K562 (cell line): ENCODE data around the gene FRMD3. TPM values are rescaled to one million over a fixed set of nuclear protein-coding genes. Genes with fewer than 3 reads are reported as not detected.

ENCODE experiments used
- ATAC-seq: fragments of 200-7000 bp; cut with Tn5 transposase; 3 replicates; pipeline ENCODE4 v1.9.1; 2020; ENCODE audit warnings: moderate library complexity
- BruUV-seq: library from RNA; stranded (reverse); fragments of 400-500 nt; replicated peaks from 2 replicates; lab custom pipeline; 2021; lab: Mats Ljungman, UMichigan
- CTCF ChIA-PET: fragments of 300-600 bp; formaldehyde crosslinking; extraction: SDS; loops from one replicate; lab custom pipeline; 2021; ENCODE audit warnings: low intra/inter-chr PET ratio; lab: Yijun Ruan, JAX
- POLR2A ChIA-PET: fragments of 300-600, 350-650 bp; sonication (Branson Sonifier 250); formaldehyde crosslinking; extraction: SDS; loops from one replicate; lab custom pipeline; 2021; ENCODE audit warnings: antibody characterized with exemption, inconsistent platforms; lab: Yijun Ruan, JAX
- DNase-seq, 4 experiments: peaks; one replicate each; pipeline versions ENCODE4 v3.0.0 to v3.0.0-alpha.2; 2011 to 2018; ENCODE audit warnings: low spot score in 3 of 4, mixed read lengths in 3 of 4; ENCODE audit errors: extremely low read depth in 1 of 4
- FAIRE-seq: peaks from 2 replicates; lab custom pipeline; 2011; peaks lifted over from hg19 to GRCh38; lab: Jason Lieb, UNC
- H2AFZ ChIP-seq: 2 replicates; pipeline ENCODE4 v1.6.0; 2011; ENCODE audit warnings: low read depth, low read length, control low read depth, inconsistent platforms
- H3K27ac ChIP-seq: fragments of 200-600 bp; 3 replicates; pipeline ENCODE4 v1.8.0; 2011; ENCODE audit warnings: low read depth, mild to moderate bottlenecking, control low read depth, inconsistent platforms, low read length, moderate library complexity, mixed read lengths; ENCODE audit errors: extremely low read depth
- H3K27me3 ChIP-seq, 2 experiments: fragments of 300-600 bp in 1 of 2; 2 replicates in 1 of 2; 3 replicates in 1 of 2; pipeline versions ENCODE4 v1.6.0 to v1.8.0; 2011; ENCODE audit warnings: inconsistent platforms in 2 of 2, low read length in 2 of 2, mild to moderate bottlenecking in 1 of 2, mixed read lengths in 1 of 2, moderate library complexity in 1 of 2; ENCODE audit not compliant: control insufficient read depth in 2 of 2, insufficient read depth in 2 of 2
- H3K36me3 ChIP-seq: fragments of 300-600 bp; 3 replicates; pipeline ENCODE4 v1.8.0; 2011; ENCODE audit warnings: mild to moderate bottlenecking, low read length, inconsistent platforms; ENCODE audit not compliant: control insufficient read depth, insufficient read depth
- H3K4me1 ChIP-seq, 2 experiments: fragments of 200-600 bp in 1 of 2; replicated peaks in 1 of 2; 2 replicates in 1 of 2; 3 replicates in 1 of 2; pipeline versions ENCODE4 v1.5.1 to v1.8.0; 2011; ENCODE audit warnings: inconsistent platforms in 2 of 2, low read length in 2 of 2, mild to moderate bottlenecking in 1 of 2, mixed read lengths in 1 of 2, moderate library complexity in 1 of 2; ENCODE audit not compliant: control insufficient read depth in 2 of 2, insufficient read depth in 2 of 2
- H3K4me2 ChIP-seq: 2 replicates; pipeline ENCODE4 v1.6.1; 2011; ENCODE audit warnings: low read length, control low read depth, inconsistent platforms, mixed read lengths; ENCODE audit not compliant: insufficient read depth
- H3K4me3 ChIP-seq: fragments of 200-600 bp; sonication (generic), shearing (Covaris generic); 2 replicates; pipeline ENCODE4 v1.5.1; 2016; ENCODE audit warnings: control low read depth, inconsistent platforms
- H3K79me2 ChIP-seq: fragments of 200-600 bp; 3 replicates; pipeline ENCODE4 v1.8.0; 2011; ENCODE audit warnings: low read length, inconsistent platforms; ENCODE audit not compliant: control insufficient read depth, insufficient read depth
- H3K9ac ChIP-seq, 2 experiments: 2 replicates each; pipeline versions ENCODE4 v1.6.0 to v1.6.1; 2011; ENCODE audit warnings: low read depth in 2 of 2, low read length in 2 of 2, control low read depth in 1 of 2, inconsistent platforms in 1 of 2, mild to moderate bottlenecking in 1 of 2, mixed read lengths in 1 of 2; ENCODE audit not compliant: insufficient read depth in 1 of 2
- H3K9me1 ChIP-seq: one replicate; pipeline ENCODE4 v1.6.0; 2011; ENCODE audit warnings: inconsistent platforms, mild to moderate bottlenecking, low read length, moderate library complexity; ENCODE audit not compliant: control insufficient read depth, insufficient read depth
- H3K9me3 ChIP-seq: replicated peaks from 2 replicates; pipeline ENCODE4 v1.5.1; 2011; ENCODE audit warnings: low read depth, low read length, inconsistent platforms; ENCODE audit not compliant: control insufficient read depth, insufficient read depth
- H4K20me1 ChIP-seq: replicated peaks from 2 replicates; pipeline ENCODE4 v1.6.1; 2011; ENCODE audit warnings: low read length, inconsistent platforms, mixed read lengths; ENCODE audit not compliant: control insufficient read depth, insufficient read depth
- CEBPB ChIP-seq: fragments of 450-650 bp; IDR thresholded peaks from 2 replicates; pipeline ENCODE4 v1.6.1; 2016; ENCODE audit warnings: missing genetic modification characterization, missing compliant biosample characterization
- CEBPG ChIP-seq, 3 experiments: fragments of 200-800 bp in 1 of 3; sonication (Bioruptor generic) in 1 of 3; sonication (generic) in 1 of 3; formaldehyde crosslinking in 1 of 3; IDR thresholded peaks in 2 of 3; conservative IDR thresholded peaks in 1 of 3; 2 replicates each; pipeline versions ENCODE4 v1.6.1 to v1.8.0; 2016 to 2022; ENCODE audit warnings: missing compliant biosample characterization in 2 of 3, missing genetic modification characterization in 2 of 3, mild to moderate bottlenecking in 1 of 3, missing genetic modification reagents in 1 of 3
- DPF2 ChIP-seq: fragments of 450-650 bp; IDR thresholded peaks from 2 replicates; pipeline ENCODE4 v1.6.1; 2016
- E2F6 ChIP-seq, 2 experiments: IDR thresholded peaks; 2 replicates each; pipeline ENCODE4 v1.6.1; 2011; ENCODE audit warnings: borderline replicate concordance in 1 of 2, control low read depth in 1 of 2, low read depth in 1 of 2, low read length in 1 of 2, mild to moderate bottlenecking in 1 of 2, mixed read lengths in 1 of 2, moderate library complexity in 1 of 2; ENCODE audit not compliant: insufficient read depth in 1 of 2, insufficient read length in 1 of 2, poor library complexity in 1 of 2, severe bottlenecking in 1 of 2; ENCODE audit errors: extremely low read depth in 1 of 2
- FOS ChIP-seq: IDR thresholded peaks from 3 replicates; pipeline ENCODE4 v1.6.1; 2011; ENCODE audit not compliant: insufficient read length; ENCODE audit errors: extremely low read depth
- HDAC6 ChIP-seq: IDR thresholded peaks from 2 replicates; pipeline ENCODE4 v1.6.1; 2012; ENCODE audit warnings: low read depth, mild to moderate bottlenecking, control low read depth, inconsistent platforms, low read length, moderate library complexity
- HMBOX1 ChIP-seq: sonication (generic); IDR thresholded peaks from 2 replicates; pipeline ENCODE4 v1.6.1; 2016
- HMG20A ChIP-seq: fragments of 450-650 bp; formaldehyde crosslinking; conservative IDR thresholded peaks from 2 replicates; pipeline ENCODE4 v1.4.0; 2020; ENCODE audit warnings: mild to moderate bottlenecking, mixed read lengths
- MIER1 ChIP-seq: fragments of 450-650 bp; IDR thresholded peaks from 2 replicates; pipeline ENCODE4 v1.6.1; 2016; ENCODE audit warnings: antibody characterized with exemption, mild to moderate bottlenecking, low read depth
- NBN ChIP-seq: fragments of 450-650 bp; IDR thresholded peaks from 2 replicates; pipeline ENCODE4 v1.6.1; 2016; ENCODE audit warnings: low read depth, mild to moderate bottlenecking
- PCBP1 ChIP-seq: fragments of 200-400 bp; formaldehyde crosslinking; IDR thresholded peaks from 2 replicates; pipeline ENCODE4 v1.6.1; 2018; ENCODE audit warnings: mild to moderate bottlenecking, low read depth, low read length; ENCODE audit not compliant: poor library complexity, severe bottlenecking
- PKNOX1 ChIP-seq: fragments of 450-650 bp; IDR thresholded peaks from 2 replicates; pipeline ENCODE4 v1.6.1; 2016
- RB1 ChIP-seq: fragments of 450-650 bp; IDR thresholded peaks from 2 replicates; pipeline ENCODE4 v1.6.1; 2017; ENCODE audit warnings: low read depth, mild to moderate bottlenecking
- SRSF1 ChIP-seq: fragments of 200-400 bp; formaldehyde crosslinking; IDR thresholded peaks from 2 replicates; pipeline ENCODE4 v1.6.1; 2017; ENCODE audit warnings: mild to moderate bottlenecking, low read depth, low read length, moderate library complexity
- ZNF134 ChIP-seq: fragments of 250-450 bp; sonication (Bioruptor Pico); conservative IDR thresholded peaks from 2 replicates; pipeline ENCODE4 v1.4.0; 2020
- ZNF23 ChIP-seq: fragments of 250-450 bp; sonication (Bioruptor Pico); IDR thresholded peaks from 2 replicates; pipeline ENCODE4 v1.4.0; 2020; ENCODE audit warnings: mild to moderate bottlenecking
- ZNF589 ChIP-seq: fragments of 200-800 bp; sonication (Bioruptor generic); IDR thresholded peaks from 2 replicates; pipeline ENCODE4 v1.6.1; 2016; ENCODE audit warnings: low read depth, missing genetic modification characterization, missing compliant biosample characterization
- ZSCAN32 ChIP-seq: fragments of 450-650 bp; formaldehyde crosslinking; IDR thresholded peaks from 2 replicates; pipeline ENCODE4 v1.4.0; 2020; ENCODE audit warnings: mild to moderate bottlenecking, moderate library complexity
- WGBS: fragments of 100-300 bp; shearing (Covaris generic); methylation state at CpG from one replicate; pipeline ENCODE4 v1.1.6; 2016; ENCODE audit warnings: low coverage, mixed read lengths; ENCODE audit not compliant: insufficient coverage; ENCODE audit errors: missing lambda C conversion rate; 5-methylcytosine and 5-hydroxymethylcytosine counted together
- in situ Hi-C: fragments of 300-500 bp; cut with MboI; formaldehyde crosslinking; loops from 4 replicates; pipeline ENCODE4 v1.15.0; 2018; ENCODE audit warnings: inconsistent platforms, mixed read lengths
- intact Hi-C: fragments of 100-400 bp; cut with micrococcal nuclease; formaldehyde crosslinking; loops from 2 replicates; pipeline ENCODE4 v1.14.2; 2022
- polyA plus RNA-seq, 8 experiments: library from polyadenylated mRNA; depleted of rRNA in 4 of 8; stranded (reverse) in 5 of 8; unstranded in 3 of 8; fragments of >200 nt; fragmentation: Nextera tagmentation in 2 of 8; fragmentation: Illumina TruSeq in 1 of 8; extraction: Ambion mirVana in 2 of 8; extraction: Trizol in 1 of 8; gene quantifications; 2 replicates each; pipeline versions ENCODE4 v1.2.1 to v1.2.3, GENCODE V29; 2011 to 2014; ENCODE audit warnings: inconsistent platforms in 1 of 8, missing spikeins in 1 of 8
- total RNA-seq, 7 experiments: library from RNA; depleted of rRNA in 6 of 7; stranded (reverse); fragments of >200 nt in 6 of 7; fragmentation: Illumina TruSeq in 2 of 7; extraction: Trizol in 2 of 7; gene quantifications; 2 replicates each; pipeline versions ENCODE4 v1.2.1 to v1.2.3, GENCODE V29; 2011 to 2021; ENCODE audit warnings: low replicate concordance in 1 of 7

FRMD3 gene
- total and polyA plus RNA-seq, 9 of the 15 experiments (the other 6 are each of a cell fraction or from before 2014, with no cell fraction given): 0.09 to 0.51 (median 0.21) TPM

GRCh38 chr9:83471241-83471640 is 67.0 kb downstream of the FRMD3 start:
- FAIRE-seq: no peak
- no TSS peak for BruUV-seq

More at GRCh38 chr9:83471241-83471640, 67.0 kb downstream of the FRMD3 start:
- in situ Hi-C loops (no loop called here), intact Hi-C loops (no loop called here)
- H4K20me1 ChIP-seq: no peaks in the 10 kb centered on the region
- H3K9ac ChIP-seq: no peak overlapping the region
- no peak overlapping the region for H3K4me2 ChIP-seq
- H3K9me1 ChIP-seq: no peaks in the 10 kb centered on the region
- ATAC-seq: no peak
- H3K4me3 ChIP-seq: no peak overlapping the region
- 6% methylated on average over 2 of the region's 4 CpGs for WGBS
- H3K27me3 ChIP-seq: no peaks in the 10 kb centered on the region
- TF ChIP-seq NBN (no peak), ZNF23 (no peak), SRSF1 (no peak), ZNF134 (CRISPR knock-in tag) (no peak), HDAC6 (no peak), HMBOX1 (no peak), FOS (no peak), DPF2 (no peak), RB1 (no peak), HMG20A (CRISPR knock-in tag) (no peak), MIER1 (no peak), ZSCAN32 (CRISPR knock-in tag) (no peak), PKNOX1 (no peak), PCBP1 (no peak), CEBPG (CRISPR knock-in tag; IDR thresholded peaks at IDR 0.05) (no peak), CEBPG (tag; conservative IDR thresholded peaks at IDR 0.05 in 1 of 2, IDR thresholded peaks at IDR 0.05 in 1 of 2) (peak in 1 of 2 experiments; percentile 39; a peak in 2 of 4 replicates), ZNF589 (no peak), CEBPB (tag) (peak; percentile 16; the same call in 1 of the 2 replicates), E2F6 (IDR thresholded peaks at IDR 0.05; ENCODE audit: borderline replicate concordance in 1 of 2, extremely low read depth in 1 of 2, insufficient read depth in 1 of 2, insufficient read length in 1 of 2, low read depth in 1 of 2, low read length in 1 of 2, poor library complexity in 1 of 2, severe bottlenecking in 1 of 2) (no peak)
- H3K4me1 ChIP-seq: no peaks in the 10 kb centered on the region
- CTCF ChIA-PET: no interaction called here
- no peaks in the 10 kb centered on the region for H3K9me3 ChIP-seq
- H3K36me3 ChIP-seq: no peaks in the 10 kb centered on the region
- POLR2A ChIA-PET: no interaction called here
- H3K27ac ChIP-seq: no peak overlapping the region
- no peaks in the 10 kb centered on the region for H3K79me2 ChIP-seq
- no peak overlapping the region for H2AFZ ChIP-seq
- DNase-seq: no peak
